Mammary epithelial cell (primary cell): Measurements from ENCODE around the gene KCNH1.

Experiments used
- EZH2 ChIP-seq: IDR thresholded peaks from 2 replicates; pipeline ENCODE4 v1.6.1; 2012; ENCODE audit warnings: low read length, inconsistent platforms, borderline replicate concordance
- TF ChIP-seq, protein P1 (sequence below), 2 donors: IDR thresholded peaks in 1 of 2; conservative IDR thresholded peaks in 1 of 2; 2 replicates each; pipeline ENCODE4 v1.5.1; 2011 to 2012; ENCODE audit warnings: inconsistent platforms in 2 of 2, low read length in 2 of 2, mild to moderate bottlenecking in 2 of 2, control low read depth in 1 of 2, low read depth in 1 of 2; ENCODE audit not compliant: insufficient read depth in 1 of 2; ENCODE audit errors: extremely low read depth in 1 of 2

DNA sequence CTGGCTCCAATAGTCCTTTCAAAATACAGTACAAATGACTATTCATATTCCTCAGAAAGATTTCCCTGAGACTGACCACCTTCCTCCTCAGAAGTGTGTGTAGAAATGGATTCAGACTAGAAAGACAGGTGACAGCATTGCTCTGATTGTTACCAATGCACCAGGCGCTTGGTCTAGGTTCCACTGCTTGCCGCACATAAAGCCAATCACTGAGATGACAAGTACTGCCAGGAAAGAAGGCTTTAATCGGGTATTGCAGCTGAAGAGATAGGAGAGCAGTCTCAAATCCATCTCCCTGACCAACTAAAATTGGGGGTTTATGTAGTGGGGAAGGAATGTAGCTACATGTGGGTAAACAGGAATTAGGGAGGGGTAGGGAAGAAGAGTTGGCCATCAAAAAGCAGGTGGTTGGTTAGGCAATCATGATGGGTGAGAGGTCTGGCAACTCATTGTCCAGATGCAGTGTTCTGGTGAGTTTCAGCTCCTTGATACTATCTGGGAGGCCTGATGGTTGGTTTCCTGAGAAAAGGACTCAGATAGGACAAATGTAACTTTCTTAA lies 98.0 kb downstream of the KCNH1 start:
- TF ChIP-seq, protein P1, sequence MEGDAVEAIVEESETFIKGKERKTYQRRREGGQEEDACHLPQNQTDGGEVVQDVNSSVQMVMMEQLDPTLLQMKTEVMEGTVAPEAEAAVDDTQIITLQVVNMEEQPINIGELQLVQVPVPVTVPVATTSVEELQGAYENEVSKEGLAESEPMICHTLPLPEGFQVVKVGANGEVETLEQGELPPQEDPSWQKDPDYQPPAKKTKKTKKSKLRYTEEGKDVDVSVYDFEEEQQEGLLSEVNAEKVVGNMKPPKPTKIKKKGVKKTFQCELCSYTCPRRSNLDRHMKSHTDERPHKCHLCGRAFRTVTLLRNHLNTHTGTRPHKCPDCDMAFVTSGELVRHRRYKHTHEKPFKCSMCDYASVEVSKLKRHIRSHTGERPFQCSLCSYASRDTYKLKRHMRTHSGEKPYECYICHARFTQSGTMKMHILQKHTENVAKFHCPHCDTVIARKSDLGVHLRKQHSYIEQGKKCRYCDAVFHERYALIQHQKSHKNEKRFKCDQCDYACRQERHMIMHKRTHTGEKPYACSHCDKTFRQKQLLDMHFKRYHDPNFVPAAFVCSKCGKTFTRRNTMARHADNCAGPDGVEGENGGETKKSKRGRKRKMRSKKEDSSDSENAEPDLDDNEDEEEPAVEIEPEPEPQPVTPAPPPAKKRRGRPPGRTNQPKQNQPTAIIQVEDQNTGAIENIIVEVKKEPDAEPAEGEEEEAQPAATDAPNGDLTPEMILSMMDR (conservative IDR thresholded peaks at IDR 0.05 in 1 of 2, IDR thresholded peaks at IDR 0.05 in 1 of 2; ENCODE audit: extremely low read depth in 1 of 2, insufficient read depth in 1 of 2, low read depth in 1 of 2, low read length in 2 of 2), result no peak
- TF ChIP-seq EZH2, result no peak
